C4-2B (cell line): ENCODE results near the gene RBMS3.

Experiments used
- ZFX ChIP-seq: fragments of 450-650 bp; IDR thresholded peaks from 2 replicates; pipeline ENCODE4 v1.6.1; 2017
- TF ChIP-seq, protein P1 (sequence below): fragments of 450-650 bp; conservative IDR thresholded peaks from 2 replicates; pipeline ENCODE4 v1.5.1; 2017; ENCODE audit warnings: mild to moderate bottlenecking

DNA sequence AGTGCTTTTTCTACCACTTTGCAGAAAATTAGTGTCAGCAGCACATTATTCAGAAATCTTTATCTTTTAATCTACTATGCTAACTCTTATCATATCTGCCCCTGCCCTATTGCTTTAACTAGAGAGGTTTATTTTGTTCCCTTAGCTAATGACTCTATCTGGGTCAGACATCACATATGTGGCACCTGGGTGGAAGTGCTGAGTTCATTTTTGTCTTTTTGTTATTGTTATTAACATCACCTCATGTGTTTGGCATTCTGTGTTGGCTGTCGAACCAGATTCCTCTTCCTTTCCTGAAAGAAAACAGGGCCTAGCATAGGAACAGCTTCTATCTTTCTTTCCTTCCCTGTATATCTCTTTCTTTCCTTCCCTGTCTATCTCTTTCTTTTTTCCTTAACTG is 100.7 kb downstream of the RBMS3 start:
- TF ChIP-seq, protein P1, sequence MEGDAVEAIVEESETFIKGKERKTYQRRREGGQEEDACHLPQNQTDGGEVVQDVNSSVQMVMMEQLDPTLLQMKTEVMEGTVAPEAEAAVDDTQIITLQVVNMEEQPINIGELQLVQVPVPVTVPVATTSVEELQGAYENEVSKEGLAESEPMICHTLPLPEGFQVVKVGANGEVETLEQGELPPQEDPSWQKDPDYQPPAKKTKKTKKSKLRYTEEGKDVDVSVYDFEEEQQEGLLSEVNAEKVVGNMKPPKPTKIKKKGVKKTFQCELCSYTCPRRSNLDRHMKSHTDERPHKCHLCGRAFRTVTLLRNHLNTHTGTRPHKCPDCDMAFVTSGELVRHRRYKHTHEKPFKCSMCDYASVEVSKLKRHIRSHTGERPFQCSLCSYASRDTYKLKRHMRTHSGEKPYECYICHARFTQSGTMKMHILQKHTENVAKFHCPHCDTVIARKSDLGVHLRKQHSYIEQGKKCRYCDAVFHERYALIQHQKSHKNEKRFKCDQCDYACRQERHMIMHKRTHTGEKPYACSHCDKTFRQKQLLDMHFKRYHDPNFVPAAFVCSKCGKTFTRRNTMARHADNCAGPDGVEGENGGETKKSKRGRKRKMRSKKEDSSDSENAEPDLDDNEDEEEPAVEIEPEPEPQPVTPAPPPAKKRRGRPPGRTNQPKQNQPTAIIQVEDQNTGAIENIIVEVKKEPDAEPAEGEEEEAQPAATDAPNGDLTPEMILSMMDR: no peak
- no peak for TF ChIP-seq ZFX
